GM18951 (cell line): ENCODE measurements around the gene GKN2.
"Not testable (repeated sequence)": the region's sequence is repeated elsewhere in the genome, so short reads cannot be mapped to it uniquely, and the experiment has no call there.

Source experiments
- POLR2A ChIP-seq: IDR thresholded peaks from 4 replicates; pipeline ENCODE4 v1.6.1; 2011; ENCODE audit warnings: mild to moderate bottlenecking; ENCODE audit not compliant: insufficient read length, insufficient read depth; ENCODE audit errors: extremely low read depth
- in situ Hi-C: fragments of 300-500 bp; cut with MboI; formaldehyde crosslinking; loops from one replicate; pipeline ENCODE4 v1.12.0; 2022; ENCODE audit warnings: low sequenced_read_pairs, mixed read lengths, inconsistent platforms; ENCODE audit not compliant: unreplicated experiment

The GKN2 gene

GRCh38 chr2:68906716-68907115, 46.0 kb downstream of the GKN2 start:
- no peak for TF ChIP-seq POLR2A
- in situ Hi-C loops: loop anchor here (25.0 kb wide), 1 partner anchor 169 kb away; the partner anchor contains the start of gene ARHGAP25

- no peak for TF ChIP-seq POLR2A
- in situ Hi-C loops: loop anchor here (25.0 kb wide), 1 partner anchor 168 kb away; the partner anchor contains the start of gene ARHGAP25
Observed at GRCh38 chr2:68905116-68905515, 47.6 kb downstream of the GKN2 start.

GRCh38 chr2:68901561-68901960, 51.1 kb downstream of the GKN2 start:
- TF ChIP-seq POLR2A: no peak
- in situ Hi-C loops: loop anchor here (25.0 kb wide), 1 partner anchor 164 kb away; the partner anchor contains the start of gene ARHGAP25

DNA sequence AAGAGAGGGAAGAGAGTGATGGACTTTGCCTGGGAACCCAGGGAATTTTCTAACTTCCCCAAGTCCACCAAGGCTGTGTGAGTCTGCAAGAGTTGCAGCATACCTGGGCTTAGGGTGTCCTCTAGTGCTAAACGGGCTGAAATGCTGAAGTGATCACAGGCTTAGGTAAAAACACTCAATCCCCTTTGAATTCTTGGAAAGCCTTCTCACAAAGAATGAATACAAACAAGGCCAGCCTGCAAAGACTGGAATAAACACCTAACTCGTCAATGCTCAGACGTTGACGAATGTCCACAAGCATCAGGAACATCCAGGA, 51.5 kb downstream of the GKN2 start:
- TF ChIP-seq POLR2A: no peak
- in situ Hi-C loops: loop anchor here (25.0 kb wide), 1 partner anchor 164 kb away; the partner anchor contains the start of gene ARHGAP25

DNA sequence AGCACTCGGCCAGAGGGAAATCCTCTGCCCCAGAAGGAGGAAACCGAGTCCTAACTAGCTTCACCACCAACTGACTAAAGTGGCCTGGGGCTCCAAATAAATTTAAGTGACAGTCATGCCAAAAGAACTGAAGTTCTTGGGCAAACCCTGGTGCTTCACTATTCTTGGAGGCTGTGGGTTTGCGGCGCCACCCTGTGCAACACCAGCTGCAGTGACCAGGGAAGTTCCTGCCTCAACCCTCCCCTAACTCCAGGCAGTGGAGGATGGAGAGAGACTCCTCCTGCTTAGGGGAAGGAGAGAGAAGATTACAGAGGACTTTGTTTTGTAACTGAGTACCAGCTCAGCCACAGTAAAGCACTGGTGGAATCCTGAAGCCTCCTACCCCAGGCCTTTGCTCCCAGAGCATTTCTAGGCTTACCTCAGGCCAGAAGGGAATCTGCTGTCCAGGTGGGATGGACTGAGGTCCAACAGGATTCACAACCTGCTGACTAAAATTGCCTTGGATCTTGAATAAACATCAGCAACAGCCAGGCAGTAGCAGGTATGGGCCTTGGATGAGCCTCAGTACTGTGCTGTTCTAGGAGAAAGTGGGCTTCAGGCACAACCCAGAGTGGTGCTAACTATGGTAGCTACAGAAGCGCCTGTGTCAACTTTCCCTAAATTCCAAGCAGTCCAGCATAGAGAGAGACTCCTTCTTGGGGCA, 52.0 kb downstream of the GKN2 start:
- no peak for TF ChIP-seq POLR2A
- in situ Hi-C loops: loop anchor here (25.0 kb wide), 1 partner anchor 163 kb away; the partner anchor contains the start of gene ARHGAP25

GRCh38 chr2:68895981-68896380, 56.7 kb downstream of the GKN2 start:
- in situ Hi-C loops: not testable (repeated sequence)
